Left lobe of liver (tissue), 2 donors: Measurements from ENCODE around the gene CEP135. TPM values are rescaled to one million over a fixed set of nuclear protein-coding genes. Genes with fewer than 3 reads are reported as not detected.
"Not testable (repeated sequence)": the region's sequence is repeated elsewhere in the genome, so short reads cannot be mapped to it uniquely, and the experiment has no call there.

Experiments used
- ATAC-seq: fragments of 200-7000 bp; cut with Tn5 transposase; one replicate; pipeline ENCODE4 v1.9.1; 2020; ENCODE audit warnings: mild to moderate bottlenecking, moderate library complexity
- DNase-seq: peaks from one replicate; pipeline ENCODE4 v3.0.0-alpha.2; 2020; ENCODE audit warnings: low spot score
- total RNA-seq: library from RNA; stranded (reverse); gene quantifications from one replicate; pipeline ENCODE4 v1.2.1, GENCODE V29; 2021
- donor health status: DM: no; HTN: no; CAD: no; lungs with moderate emphysema.
- donor health status: DM: no; HTN: yes; CAD: no.

The CEP135 gene
- total RNA-seq = 0.81 TPM

GRCh38 chr4:55948726-55949481 lies at the start of gene CEP135:
CEP135 (plus strand) TSS chr4:55948945; CDS start chr4:55952131, 3,186 bp downstream.
- peak; percentile 97 for DNase-seq

GRCh38 chr4:55902677-55903076 lies 46.1 kb upstream of the CEP135 start:
- ATAC-seq = no peak
- DNase-seq = no peak

More at GRCh38 chr4:55948726-55949481, at the start of gene CEP135:
- ATAC-seq = peak; percentile 96

GRCh38 chr4:55903577-55903976 lies 45.2 kb upstream of the CEP135 start:
- ATAC-seq (no peak), DNase-seq (no peak)

- no peak for DNase-seq
- ATAC-seq = no peak
Observed at GRCh38 chr4:55904576-55904975, 44.2 kb upstream of the CEP135 start.

- no peak for ATAC-seq
- no peak for DNase-seq
Observed at GRCh38 chr4:55906323-55906722, 42.4 kb upstream of the CEP135 start.

- no peak for ATAC-seq
- no peak for DNase-seq
Observed at GRCh38 chr4:55906989-55907388, 41.8 kb upstream of the CEP135 start.

- DNase-seq (no peak), ATAC-seq (no peak)
Observed at GRCh38 chr4:55907469-55907868, 41.3 kb upstream of the CEP135 start.

GRCh38 chr4:55910140-55910539 lies 38.6 kb upstream of the CEP135 start:
- no peak for ATAC-seq
- DNase-seq = no peak

- no peak for DNase-seq
- no peak for ATAC-seq
Observed at GRCh38 chr4:55912249-55912648, 36.5 kb upstream of the CEP135 start.

- DNase-seq = no peak
- ATAC-seq = no peak
Observed at GRCh38 chr4:55920571-55920970, 28.2 kb upstream of the CEP135 start.

- ATAC-seq (no peak), DNase-seq (no peak)
Observed at GRCh38 chr4:55921093-55921492, 27.7 kb upstream of the CEP135 start.

GRCh38 chr4:55925241-55925640 lies 23.5 kb upstream of the CEP135 start:
- DNase-seq (no peak), ATAC-seq (no peak)

- ATAC-seq = no peak
Observed at GRCh38 chr4:55926610-55927009, 22.1 kb upstream of the CEP135 start.

GRCh38 chr4:55927803-55928437 lies 20.8 kb upstream of the CEP135 start:
- DNase-seq (no peak), ATAC-seq (no peak)

More at GRCh38 chr4:55926610-55927009, 22.1 kb upstream of the CEP135 start:
- no peak for DNase-seq

- ATAC-seq = no peak
- no peak for DNase-seq
Observed at GRCh38 chr4:55928846-55929245, 19.9 kb upstream of the CEP135 start.

- no peak for ATAC-seq
Observed at GRCh38 chr4:55931043-55931442, 17.7 kb upstream of the CEP135 start.

GRCh38 chr4:55931833-55932232 lies 16.9 kb upstream of the CEP135 start:
- ATAC-seq = no peak
- no peak for DNase-seq

More at GRCh38 chr4:55931043-55931442, 17.7 kb upstream of the CEP135 start:
- no peak for DNase-seq

GRCh38 chr4:55932511-55932910 lies 16.2 kb upstream of the CEP135 start:
- DNase-seq (no peak), ATAC-seq (no peak)

- ATAC-seq (no peak), DNase-seq (no peak)
Observed at GRCh38 chr4:55933611-55934010, 15.1 kb upstream of the CEP135 start.

GRCh38 chr4:55935907-55936306 lies 12.8 kb upstream of the CEP135 start:
- ATAC-seq, DNase-seq: not testable (repeated sequence)

- no peak for ATAC-seq
- DNase-seq = no peak
Observed at GRCh38 chr4:55938481-55938880, 10.3 kb upstream of the CEP135 start.

GRCh38 chr4:55939421-55939820 lies 9.3 kb upstream of the CEP135 start:
- ATAC-seq = no peak
- no peak for DNase-seq
